ENCODE results near the gene BLTP2. TPM values are rescaled to one million over a fixed set of nuclear protein-coding genes. Genes with fewer than 3 reads are reported as not detected.

The BLTP2 gene
- total and polyA plus RNA-seq, 2 of the 13 experiments (the other 11 are each of a cell fraction or from before 2014, with no cell fraction given): 66.7 to 80.9 TPM

DNA sequence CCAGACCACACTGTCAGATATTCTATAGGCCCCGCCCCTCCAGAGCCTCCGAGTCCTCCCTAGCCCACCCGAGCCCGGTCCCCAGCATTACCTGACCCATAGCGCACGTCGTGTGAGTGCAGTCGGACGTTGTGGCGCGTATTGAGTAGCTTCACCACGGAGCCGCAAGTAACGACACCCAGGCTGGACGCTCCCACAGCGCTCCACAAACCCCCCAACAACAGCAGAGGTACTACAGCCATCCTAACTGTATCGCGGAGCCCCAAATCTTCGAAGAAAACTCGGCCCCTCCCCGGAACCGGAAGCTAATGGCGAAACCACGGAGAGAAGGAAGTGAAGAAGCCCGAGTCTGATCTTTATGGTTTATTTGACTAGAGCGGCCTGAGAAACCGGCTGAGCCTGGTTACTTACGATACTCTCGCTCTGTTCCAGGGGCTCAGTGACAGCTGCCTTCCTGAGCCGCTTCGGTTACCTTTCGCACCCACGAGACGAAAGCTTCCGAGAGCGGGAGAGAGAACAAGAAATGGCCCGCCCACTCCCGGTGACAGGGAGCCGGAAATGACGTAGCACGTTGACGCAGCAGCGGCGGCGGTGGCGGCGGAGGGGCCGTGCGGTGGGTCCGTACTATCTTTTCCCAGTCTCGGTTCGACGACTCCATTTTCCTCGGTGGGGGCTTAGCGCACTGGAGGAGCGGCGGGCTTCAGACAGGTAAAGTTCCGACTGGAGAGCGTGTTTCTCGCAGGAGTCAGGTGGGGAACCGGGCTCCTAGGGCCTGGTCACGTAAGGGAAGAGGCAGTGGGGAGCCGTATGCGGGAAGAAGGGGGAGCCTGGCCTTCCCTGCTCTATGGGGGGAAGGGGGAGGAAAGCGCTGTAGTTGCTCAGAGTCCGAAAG is 16.9 kb upstream of the BLTP2 start, which contains the start of the genes SDF2 and SUPT6H (continued):
- TF ChIP-seq ZNF589 (CRISPR knock-in tag; conservative IDR thresholded peaks at IDR 0.05): peak; percentile 64; the same call in 1 of the 2 replicates
- peak; percentile 90 for TF ChIP-seq REL (CRISPR knock-in tag; conservative IDR thresholded peaks at IDR 0.05)
- TF ChIP-seq, protein P1, sequence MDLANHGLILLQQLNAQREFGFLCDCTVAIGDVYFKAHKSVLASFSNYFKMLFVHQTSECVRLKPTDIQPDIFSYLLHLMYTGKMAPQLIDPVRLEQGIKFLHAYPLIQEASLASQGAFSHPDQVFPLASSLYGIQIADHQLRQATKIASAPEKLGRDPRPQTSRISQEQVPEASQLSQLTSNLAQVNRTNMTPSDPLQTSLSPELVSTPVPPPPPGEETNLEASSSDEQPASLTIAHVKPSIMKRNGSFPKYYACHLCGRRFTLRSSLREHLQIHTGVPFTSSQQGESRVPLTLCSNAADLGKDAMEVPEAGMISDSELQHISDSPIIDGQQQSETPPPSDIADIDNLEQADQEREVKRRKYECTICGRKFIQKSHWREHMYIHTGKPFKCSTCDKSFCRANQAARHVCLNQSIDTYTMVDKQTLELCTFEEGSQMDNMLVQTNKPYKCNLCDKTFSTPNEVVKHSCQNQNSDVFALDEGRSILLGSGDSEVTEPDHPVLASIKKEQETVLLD (CRISPR knock-in tag; IDR thresholded peaks at IDR 0.05; ENCODE audit: low read depth): peak; percentile 89
- no peak for TF ChIP-seq SNAPC2 (CRISPR knock-in tag; IDR thresholded peaks at IDR 0.05)
- 0 out of 2 replicates have a peak, but pooled peaks have one; percentile 11 for TF ChIP-seq ZNF652 (CRISPR knock-in tag; IDR thresholded peaks at IDR 0.05; ENCODE audit: borderline replicate concordance, low read depth)
- TF ChIP-seq MTF2 (CRISPR knock-in tag; IDR thresholded peaks at IDR 0.05; ENCODE audit: borderline replicate concordance): peak; percentile 41; the same call in 1 of the 2 replicates
- TF ChIP-seq ZMAT3 (CRISPR knock-in tag; conservative IDR thresholded peaks at IDR 0.05): peak; percentile 20; the same call in 1 of the 2 replicates
- TF ChIP-seq POLR2AphosphoS5 (IDR thresholded peaks at IDR 0.05; ENCODE audit: low read depth, low read length): peak; percentile 80
- peak; percentile 62 for TF ChIP-seq YEATS4 (CRISPR knock-in tag; IDR thresholded peaks at IDR 0.05; ENCODE audit: borderline replicate concordance)
- TF ChIP-seq, protein P2, sequence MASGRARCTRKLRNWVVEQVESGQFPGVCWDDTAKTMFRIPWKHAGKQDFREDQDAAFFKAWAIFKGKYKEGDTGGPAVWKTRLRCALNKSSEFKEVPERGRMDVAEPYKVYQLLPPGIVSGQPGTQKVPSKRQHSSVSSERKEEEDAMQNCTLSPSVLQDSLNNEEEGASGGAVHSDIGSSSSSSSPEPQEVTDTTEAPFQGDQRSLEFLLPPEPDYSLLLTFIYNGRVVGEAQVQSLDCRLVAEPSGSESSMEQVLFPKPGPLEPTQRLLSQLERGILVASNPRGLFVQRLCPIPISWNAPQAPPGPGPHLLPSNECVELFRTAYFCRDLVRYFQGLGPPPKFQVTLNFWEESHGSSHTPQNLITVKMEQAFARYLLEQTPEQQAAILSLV (CRISPR knock-in tag; IDR thresholded peaks at IDR 0.05; ENCODE audit: borderline replicate concordance): 0 out of 2 replicates have a peak, but pooled peaks have one; percentile 76
- no peak for TF ChIP-seq ZNF317 (CRISPR knock-in tag; IDR thresholded peaks at IDR 0.05)
- TF ChIP-seq, protein P3, sequence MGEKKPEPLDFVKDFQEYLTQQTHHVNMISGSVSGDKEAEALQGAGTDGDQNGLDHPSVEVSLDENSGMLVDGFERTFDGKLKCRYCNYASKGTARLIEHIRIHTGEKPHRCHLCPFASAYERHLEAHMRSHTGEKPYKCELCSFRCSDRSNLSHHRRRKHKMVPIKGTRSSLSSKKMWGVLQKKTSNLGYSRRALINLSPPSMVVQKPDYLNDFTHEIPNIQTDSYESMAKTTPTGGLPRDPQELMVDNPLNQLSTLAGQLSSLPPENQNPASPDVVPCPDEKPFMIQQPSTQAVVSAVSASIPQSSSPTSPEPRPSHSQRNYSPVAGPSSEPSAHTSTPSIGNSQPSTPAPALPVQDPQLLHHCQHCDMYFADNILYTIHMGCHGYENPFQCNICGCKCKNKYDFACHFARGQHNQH (CRISPR knock-in tag; IDR thresholded peaks at IDR 0.05): peak; percentile 67
- peak; percentile 27; the same call in 1 of the 2 replicates for TF ChIP-seq SIN3A (IDR thresholded peaks at IDR 0.05; ENCODE audit: borderline replicate concordance, low read depth, low read length)
- TF ChIP-seq ZNF790 (CRISPR knock-in tag; IDR thresholded peaks at IDR 0.05; ENCODE audit: borderline replicate concordance): no peak
- TF ChIP-seq NCOA5 (CRISPR knock-in tag; IDR thresholded peaks at IDR 0.05): no peak
- TF ChIP-seq HCFC1 (IDR thresholded peaks at IDR 0.05; ENCODE audit: low read depth, low read length): peak; percentile 29
- TF ChIP-seq NFYC (CRISPR knock-in tag; IDR thresholded peaks at IDR 0.05): 0 out of 2 replicates have a peak, but pooled peaks have one; percentile 14
- peak; percentile 75; the same call in 1 of the 2 replicates for TF ChIP-seq MXD4 (CRISPR knock-in tag; IDR thresholded peaks at IDR 0.05)
- TF ChIP-seq ZNF18 (CRISPR knock-in tag; IDR thresholded peaks at IDR 0.05; ENCODE audit: insufficient replicate concordance): no peak
- TF ChIP-seq ZNF670 (CRISPR knock-in tag; IDR thresholded peaks at IDR 0.05; ENCODE audit: borderline replicate concordance): peak; percentile 82; the same call in 1 of the 2 replicates
- TF ChIP-seq NCOA2 (CRISPR knock-in tag; IDR thresholded peaks at IDR 0.05): peak; percentile 46
- no peak for TF ChIP-seq MAFG (CRISPR knock-in tag; IDR thresholded peaks at IDR 0.05)
- peak; percentile 11 for TF ChIP-seq ZEB1 (IDR thresholded peaks at IDR 0.05; ENCODE audit: insufficient replicate concordance, low read depth)
- TF ChIP-seq KDM5A (IDR thresholded peaks at IDR 0.05; ENCODE audit: borderline replicate concordance, low read length): peak; percentile 96
- no peak for TF ChIP-seq NKX3-1 (CRISPR knock-in tag; IDR thresholded peaks at IDR 0.05)
